H54 (cell line): ENCODE results near the gene ABCC6.

ENCODE experiments used
- DNase-seq: peaks from one replicate; pipeline ENCODE4 v3.0.0; 2011; ENCODE audit warnings: low spot score, mixed read lengths; ENCODE audit not compliant: insufficient read length
- FAIRE-seq: peaks from 3 replicates; lab custom pipeline; 2011; peaks lifted over from hg19 to GRCh38; lab: Jason Lieb, UNC
- POLR2A ChIP-seq: IDR thresholded peaks from 2 replicates; pipeline ENCODE4 v1.6.1; 2011; ENCODE audit warnings: low read depth, mild to moderate bottlenecking, low read length

ABCC6 gene

GRCh38 chr16:16133943-16134604, 89.2 kb downstream of the ABCC6 start:
- FAIRE-seq: no peak
- no peak for DNase-seq
- no peak for TF ChIP-seq POLR2A

DNA sequence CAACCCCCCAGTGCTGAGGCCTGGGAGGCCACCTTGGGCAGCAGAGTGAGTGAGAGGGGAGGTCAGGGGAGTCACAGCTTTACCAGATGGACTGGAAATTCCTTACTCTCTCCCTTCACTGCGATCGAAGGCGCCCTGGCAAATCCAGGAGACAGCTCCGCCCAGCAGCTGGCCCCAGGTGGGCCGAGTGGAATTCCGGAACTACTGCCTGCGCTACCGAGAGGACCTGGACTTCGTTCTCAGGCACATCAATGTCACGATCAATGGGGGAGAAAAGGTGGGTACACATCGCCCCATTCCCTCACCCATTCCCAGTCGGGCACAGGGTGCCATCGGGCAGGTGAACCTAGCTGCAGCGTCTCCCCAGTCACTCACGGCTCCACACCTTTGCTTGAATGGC, 91.6 kb downstream of the ABCC6 start:
- no peak for FAIRE-seq
- no peak for TF ChIP-seq POLR2A
- DNase-seq: no peak

- TF ChIP-seq POLR2A: no peak
- FAIRE-seq (no peak), DNase-seq (no peak)
Observed at GRCh38 chr16:16131204-16131603, 92.1 kb downstream of the ABCC6 start.

DNA sequence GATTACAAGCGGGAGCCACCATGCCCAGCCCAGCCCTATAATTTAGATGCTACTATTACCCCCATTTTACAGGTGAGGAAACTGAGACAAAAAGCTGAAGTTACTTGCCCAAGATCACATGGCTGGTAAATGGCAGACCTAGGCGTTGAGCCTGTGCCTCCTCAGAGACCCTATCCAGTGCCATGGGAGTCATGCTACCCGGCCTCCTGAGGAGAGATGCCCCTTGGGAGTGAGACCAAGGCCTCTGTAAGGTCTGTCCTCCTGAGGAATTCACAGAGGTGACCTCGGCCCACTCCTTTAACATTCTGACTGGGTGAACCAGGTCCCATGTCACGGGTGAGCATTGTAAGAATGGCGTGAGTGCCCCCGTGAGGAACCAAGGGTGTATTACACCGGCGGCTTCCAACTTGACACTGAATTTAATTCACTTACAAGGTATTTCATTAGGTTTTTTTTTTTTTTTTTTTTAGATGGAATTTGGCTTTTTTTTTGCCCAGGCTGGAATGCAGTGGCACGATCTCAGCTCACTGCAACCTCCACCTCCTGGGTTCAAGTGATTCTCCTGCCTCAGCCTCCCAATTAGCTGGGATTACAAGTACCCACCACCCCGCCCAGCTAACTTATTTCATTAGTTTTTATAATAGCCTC, 95.7 kb downstream of the ABCC6 start:
- peak; percentile 67 for DNase-seq
- FAIRE-seq: peak; percentile 65
- no peak for TF ChIP-seq POLR2A

DNA sequence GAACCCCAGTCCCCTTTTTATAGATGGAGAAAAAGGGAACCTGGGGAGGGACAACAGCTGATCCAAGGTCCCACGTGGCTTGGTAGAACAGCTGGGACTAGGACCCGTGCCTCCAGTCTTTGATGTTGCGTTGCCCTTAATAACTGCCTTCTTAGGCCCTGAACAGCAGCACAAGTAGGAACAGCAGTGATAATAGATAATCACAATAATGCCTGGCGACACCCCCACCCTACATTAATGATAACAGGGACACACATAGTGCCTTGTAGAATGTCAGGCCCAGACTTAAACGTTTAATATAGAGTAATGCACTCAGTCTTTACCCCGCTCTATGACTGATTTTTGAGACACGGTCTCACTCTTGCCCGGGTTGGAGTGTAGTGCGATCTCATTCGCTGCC, 96.4 kb downstream of the ABCC6 start:
- no peak for TF ChIP-seq POLR2A
- FAIRE-seq: no peak
- DNase-seq: no peak

DNA sequence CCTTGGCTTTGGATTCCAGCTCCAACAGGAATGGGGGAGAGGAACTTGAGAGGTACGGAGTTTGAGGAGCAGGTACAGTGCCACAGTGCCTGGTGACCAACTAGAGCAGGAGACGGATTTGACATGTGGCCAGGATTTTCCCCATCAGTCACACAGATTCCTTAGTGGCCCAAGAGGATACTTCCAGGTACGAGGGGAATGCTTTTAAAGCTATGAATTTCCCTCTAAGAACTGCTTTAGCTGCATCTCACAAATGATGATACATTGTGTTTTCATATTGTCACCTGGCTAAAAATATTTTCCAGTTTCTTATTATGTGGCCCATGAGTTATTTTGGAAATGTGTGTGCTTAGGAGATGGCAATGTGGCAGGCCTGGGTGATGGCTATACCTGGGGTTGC, 98.3 kb downstream of the ABCC6 start:
- no peak for TF ChIP-seq POLR2A
- FAIRE-seq (no peak), DNase-seq (no peak)

DNA sequence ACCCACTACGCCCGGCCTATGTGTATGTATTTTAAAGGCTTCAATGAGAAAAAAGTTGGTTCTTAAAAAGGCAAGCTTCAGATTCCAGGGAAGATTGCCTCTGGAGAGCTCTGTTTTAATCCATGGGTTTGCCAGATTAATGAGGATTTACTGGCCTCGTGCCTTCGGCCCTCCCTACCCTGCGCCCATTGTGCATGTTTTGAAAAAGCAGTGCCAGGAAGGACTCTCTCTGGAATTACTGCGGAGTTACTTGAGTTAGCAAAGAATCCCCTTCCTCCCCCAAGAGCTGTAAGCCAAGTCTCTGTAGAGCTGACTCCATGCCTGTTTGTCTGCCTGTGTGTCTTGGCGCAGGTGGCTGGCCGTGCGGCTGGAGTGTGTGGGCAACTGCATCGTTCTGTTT, 98.9 kb downstream of the ABCC6 start:
- no peak for TF ChIP-seq POLR2A
- FAIRE-seq (no peak), DNase-seq (no peak)

GRCh38 chr16:16122264-16122663, 101.0 kb downstream of the ABCC6 start:
- TF ChIP-seq POLR2A: no peak
- DNase-seq (no peak), FAIRE-seq (no peak)

DNA sequence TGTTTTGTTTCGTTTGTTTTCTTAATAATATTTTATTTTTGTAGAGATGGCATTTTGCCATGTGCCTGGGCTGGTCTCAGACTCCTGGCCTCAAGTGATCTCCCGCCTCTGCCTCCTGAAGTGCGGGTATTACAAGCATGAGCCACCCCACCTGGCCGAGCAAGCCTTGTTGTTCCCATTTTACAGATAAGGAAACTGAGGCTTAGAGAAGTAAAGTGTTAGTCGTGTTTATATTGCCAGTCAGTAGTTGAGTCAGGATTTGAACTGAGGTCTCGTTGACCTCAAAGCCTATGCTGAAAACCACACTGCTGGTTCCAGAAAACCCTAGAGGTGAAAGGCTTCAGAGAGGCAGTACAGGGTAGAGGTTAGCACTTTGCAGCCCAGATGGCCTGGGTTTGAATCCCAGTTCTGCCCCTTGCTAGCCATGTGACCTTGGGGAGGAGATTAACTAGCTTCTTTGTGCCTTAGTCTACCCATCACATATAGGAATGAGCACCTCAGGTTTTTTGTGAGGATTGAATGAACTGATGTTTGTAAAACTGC, 102.0 kb downstream of the ABCC6 start:
- FAIRE-seq (no peak), DNase-seq (no peak)
- TF ChIP-seq POLR2A: no peak

DNA sequence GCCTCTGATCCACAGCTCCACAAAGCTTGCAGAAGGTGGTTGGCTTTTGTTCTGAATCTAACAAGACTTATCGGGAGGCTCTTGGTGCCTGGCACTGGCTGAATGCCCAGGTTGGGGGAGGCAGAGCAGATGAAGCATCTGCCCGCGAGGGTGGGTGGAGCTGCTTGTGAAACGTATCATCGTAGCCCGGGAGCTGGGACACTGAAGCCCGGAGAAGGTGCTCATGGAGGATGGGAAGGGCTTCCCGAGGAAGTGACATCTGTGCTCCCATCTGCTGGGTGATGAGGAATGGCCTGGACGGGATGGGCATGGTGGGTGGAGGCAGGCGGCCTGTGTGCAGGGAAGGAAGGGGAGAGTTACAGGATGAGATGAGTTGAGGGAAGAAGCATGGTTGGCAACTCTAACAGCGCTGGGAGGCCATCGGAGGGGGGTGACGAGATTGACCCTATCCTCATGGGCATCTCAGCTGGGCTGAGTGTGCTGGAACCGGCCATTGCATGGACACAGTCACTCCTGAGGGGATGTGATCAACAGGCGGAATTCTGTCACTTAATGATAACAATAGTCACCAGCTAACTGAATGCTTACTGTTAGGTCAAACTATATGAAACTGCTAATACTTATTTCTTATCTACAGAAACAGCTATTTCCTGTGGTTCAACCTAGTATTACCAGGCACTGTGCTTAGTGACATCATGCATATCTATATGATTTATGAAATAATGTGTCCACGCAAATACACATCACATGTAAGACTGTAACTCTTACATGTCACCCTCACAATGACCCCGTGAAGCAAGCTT, 102.7 kb downstream of the ABCC6 start:
- no peak for FAIRE-seq
- DNase-seq: no peak
- no peak for TF ChIP-seq POLR2A

DNA sequence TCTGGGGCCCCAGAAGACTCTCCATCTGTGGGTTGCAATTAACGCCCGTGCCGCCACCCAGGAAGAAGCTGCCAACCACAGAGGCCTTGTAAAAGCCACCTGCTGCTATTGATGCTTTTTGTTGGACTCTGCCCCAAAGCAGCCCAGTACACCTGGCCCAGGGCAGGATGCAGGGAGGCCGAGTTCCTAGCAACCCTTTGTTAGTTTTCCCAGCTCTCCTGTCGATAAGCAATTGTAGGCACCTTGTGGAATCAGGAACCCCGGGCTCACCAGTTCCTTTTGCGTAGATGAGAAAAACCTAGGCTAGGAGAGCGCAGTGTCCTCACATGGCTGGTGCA, 103.3 kb downstream of the ABCC6 start:
- FAIRE-seq (no peak), DNase-seq (no peak)
- TF ChIP-seq POLR2A: no peak

GRCh38 chr16:16118337-16118736, 105.0 kb downstream of the ABCC6 start:
- FAIRE-seq (no peak), DNase-seq (no peak)
- TF ChIP-seq POLR2A: no peak

- no peak for FAIRE-seq
- no peak for TF ChIP-seq POLR2A
- DNase-seq: no peak
Observed at GRCh38 chr16:16116841-16117240, 106.5 kb downstream of the ABCC6 start.

- TF ChIP-seq POLR2A: no peak
- FAIRE-seq (no peak), DNase-seq (no peak)
Observed at GRCh38 chr16:16113076-16113475, 110.2 kb downstream of the ABCC6 start.

DNA sequence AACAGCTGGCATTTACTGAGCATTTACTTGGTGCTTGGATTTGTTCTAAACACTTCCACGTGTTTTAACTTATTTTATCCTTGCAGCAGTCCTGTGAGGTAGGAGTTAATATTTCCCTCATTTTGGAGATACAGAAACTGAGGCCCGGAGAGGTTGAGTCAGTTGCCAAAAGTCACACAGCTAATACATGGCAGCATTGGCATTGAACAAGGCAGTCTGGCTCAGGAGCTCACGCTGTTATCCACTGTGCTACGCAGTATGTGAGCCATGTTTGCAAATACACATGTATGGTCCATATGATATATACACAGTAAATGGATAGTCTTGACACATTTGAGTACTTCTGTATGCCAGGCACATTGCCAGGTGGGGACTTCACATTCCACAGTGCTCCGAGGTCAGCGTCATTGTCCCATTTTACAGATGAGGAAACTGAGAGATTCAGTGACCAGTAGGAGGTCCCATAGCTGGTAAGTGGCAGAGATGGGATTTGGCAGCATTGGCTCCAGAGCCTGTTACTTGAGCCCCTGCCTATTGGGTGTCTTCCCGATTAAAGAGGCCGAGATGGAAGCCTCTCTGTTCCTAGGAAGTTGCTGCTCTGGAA, 110.7 kb downstream of the ABCC6 start:
- TF ChIP-seq POLR2A: no peak
- no peak for FAIRE-seq
- no peak for DNase-seq
